ENCODE measurements around the gene KLHDC10. TPM values are rescaled to one million over a fixed set of nuclear protein-coding genes. Genes with fewer than 3 reads are reported as not detected.

Gene KLHDC10
- total RNA-seq, 1 experiment from 2014 or later, result 14.4 TPM

GRCh38 chr7:130102588-130102987, 32.3 kb downstream of the KLHDC10 start:
- no peaks in the 10 kb centered on the region for H3K27me3 Mint-ChIP-seq (ENCODE audit: low read depth)
- H3K4me3 Mint-ChIP-seq, result no peak overlapping the region
- no peak for DNase-seq (ENCODE audit: low spot score)
- POLR2A ChIA-PET, result no interaction called here
- H3K4me1 Mint-ChIP-seq, result 0 out of 2 replicates have a peak, but pooled peaks cover 3% of the 10 kb centered on the region
- H3K9me3 Mint-ChIP-seq, result no peaks in the 10 kb centered on the region
- no peak overlapping the region for H3K27ac Mint-ChIP-seq
- no peak for ATAC-seq
- H3K36me3 Mint-ChIP-seq, result no peaks in the 10 kb centered on the region
- TF ChIP-seq ZNF671 (CRISPR knock-in tag; IDR thresholded peaks at IDR 0.05), result no peak
- no peak for TF ChIP-seq PRRX2 (CRISPR knock-in tag; IDR thresholded peaks at IDR 0.05)
- no peak for TF ChIP-seq SP1 (CRISPR knock-in tag; conservative IDR thresholded peaks at IDR 0.05)
- no peak for TF ChIP-seq ZNF219 (CRISPR knock-in tag; IDR thresholded peaks at IDR 0.05; ENCODE audit: borderline replicate concordance)
- no peak for TF ChIP-seq MAX (CRISPR knock-in tag; IDR thresholded peaks at IDR 0.05)
- TF ChIP-seq USF2 (CRISPR knock-in tag; IDR thresholded peaks at IDR 0.05), result no peak
- no peak for TF ChIP-seq E2F1 (CRISPR knock-in tag; IDR thresholded peaks at IDR 0.05)
- no peak for TF ChIP-seq PREB (CRISPR knock-in tag; IDR thresholded peaks at IDR 0.05; ENCODE audit: borderline replicate concordance)
- TF ChIP-seq TEAD4 (CRISPR knock-in tag; IDR thresholded peaks at IDR 0.05), result no peak
- no peak for TF ChIP-seq RELA (CRISPR knock-in tag; IDR thresholded peaks at IDR 0.05; ENCODE audit: borderline replicate concordance)
- TF ChIP-seq ATF2 (CRISPR knock-in tag; IDR thresholded peaks at IDR 0.05; ENCODE audit: borderline replicate concordance, low read depth), result no peak
- TF ChIP-seq FOXJ3 (CRISPR knock-in tag; IDR thresholded peaks at IDR 0.05; ENCODE audit: borderline replicate concordance), result no peak
- CTCF ChIA-PET, result interaction anchor here (1.8 kb wide), 1 partner anchor 18 kb away, joined by 12 read pairs; no protein-coding TSS in a partner anchor

GRCh38 chr7:130107949-130108674, 37.8 kb downstream of the KLHDC10 start:
- no peak overlapping the region for H3K27ac Mint-ChIP-seq
- CTCF ChIA-PET, result interaction anchor here (1.0 kb wide), 2 partner anchors 43 to 47 kb away, joined by 3 to 4 read pairs; no protein-coding TSS in a partner anchor
- no peak for TF ChIP-seq ARID4B (CRISPR knock-in tag; IDR thresholded peaks at IDR 0.05; ENCODE audit: borderline replicate concordance)
- TF ChIP-seq CTCF (IDR thresholded peaks at IDR 0.05), result no peak
- no peak for TF ChIP-seq SMAD3 (CRISPR knock-in tag; IDR thresholded peaks at IDR 0.05; ENCODE audit: borderline replicate concordance)
- no peak for TF ChIP-seq SOX15 (CRISPR knock-in tag; IDR thresholded peaks at IDR 0.05)
- TF ChIP-seq ZMAT4 (CRISPR knock-in tag; IDR thresholded peaks at IDR 0.05), result no peak
- no peak for TF ChIP-seq ZNF512 (CRISPR knock-in tag; IDR thresholded peaks at IDR 0.05; ENCODE audit: borderline replicate concordance)
- TF ChIP-seq ZNF671 (CRISPR knock-in tag; IDR thresholded peaks at IDR 0.05), result no peak

More at GRCh38 chr7:130107949-130108674, 37.8 kb downstream of the KLHDC10 start:
- DNase-seq (ENCODE audit: low spot score), result no peak
- H3K27me3 Mint-ChIP-seq (ENCODE audit: low read depth), result no peaks in the 10 kb centered on the region
- H3K4me1 Mint-ChIP-seq, result 0 out of 2 replicates have a peak, but pooled peaks cover 3% of the 10 kb centered on the region
- no peak overlapping the region for H3K4me3 Mint-ChIP-seq
- peaks cover 9% of the 10 kb centered on the region for H3K9me3 Mint-ChIP-seq
- H3K36me3 Mint-ChIP-seq, result no peaks in the 10 kb centered on the region
- POLR2A ChIA-PET, result interaction anchor here (0.6 to 0.7 kb wide), 5 partner anchors 8 to 385 kb away, joined by 3 to 6 read pairs (median 3); no protein-coding TSS in a partner anchor
- ATAC-seq, result no peak

Data from WTC11 (cell line).